ENCODE data around the gene RAB1A.
"Not testable (repeated sequence)": the region's sequence is repeated elsewhere in the genome, so short reads cannot be mapped to it uniquely, and the experiment has no call there.

RAB1A gene

GRCh38 chr2:65129826-65130663, at the start of gene RAB1A:
Gene RAB1A (minus strand): TSS chr2:65130106. CDS start chr2:65129915, 191 bp downstream.
- intact Hi-C loops (cut with DNase I): loop anchor here (1.0 to 5.0 kb wide), 3 partner anchors 74 to 143 kb away; partner anchors contain the start of genes ACTR2, CEP68 and SLC1A4
- peak; percentile 98 to 100 (median 100) for DNase-seq

GRCh38 chr2:65177751-65178442, 48.0 kb upstream of the RAB1A start:
- intact Hi-C loops (cut with DNase I): no loop called here
- no peak for DNase-seq

GRCh38 chr2:65175894-65176530, 46.1 kb upstream of the RAB1A start:
- DNase-seq: no peak
- intact Hi-C loops (cut with DNase I): no loop called here

- DNase-seq; intact Hi-C loops (cut with DNase I): not testable (repeated sequence)
Observed at GRCh38 chr2:65174031-65174430, 44.1 kb upstream of the RAB1A start.

- intact Hi-C loops (cut with DNase I): no loop called here
- no peak for DNase-seq
Observed at GRCh38 chr2:65172994-65173790, 43.3 kb upstream of the RAB1A start.

- intact Hi-C loops (cut with DNase I): not testable (repeated sequence)
Observed at GRCh38 chr2:65170611-65171477, 40.9 kb upstream of the RAB1A start.

GRCh38 chr2:65169760-65170136, 39.8 kb upstream of the RAB1A start:
- DNase-seq: no peak
- intact Hi-C loops (cut with DNase I): no loop called here

More at GRCh38 chr2:65170611-65171477, 40.9 kb upstream of the RAB1A start:
- DNase-seq: not testable (repeated sequence)

- intact Hi-C loops (cut with DNase I): no loop called here
- no peak for DNase-seq
Observed at GRCh38 chr2:65165558-65165957, 35.7 kb upstream of the RAB1A start.

- peak in 3 of 10 donors; percentile 14 to 27 (median 25) for DNase-seq
- intact Hi-C loops (cut with DNase I): no loop called here
Observed at GRCh38 chr2:65164426-65164891, 34.6 kb upstream of the RAB1A start.

GRCh38 chr2:65161551-65162100, 31.7 kb upstream of the RAB1A start:
- intact Hi-C loops (cut with DNase I): no loop called here
- DNase-seq: no peak

GRCh38 chr2:65159906-65160305, 30.0 kb upstream of the RAB1A start:
- intact Hi-C loops (cut with DNase I): no loop called here
- DNase-seq: no peak

GRCh38 chr2:65159261-65159660, 29.4 kb upstream of the RAB1A start:
- no peak for DNase-seq
- intact Hi-C loops (cut with DNase I): no loop called here

- no peak for DNase-seq
- intact Hi-C loops (cut with DNase I): no loop called here
Observed at GRCh38 chr2:65158557-65158956, 28.7 kb upstream of the RAB1A start.

GRCh38 chr2:65157856-65158255, 27.9 kb upstream of the RAB1A start:
- DNase-seq; intact Hi-C loops (cut with DNase I): not testable (repeated sequence)

- intact Hi-C loops (cut with DNase I): no loop called here
- DNase-seq: no peak
Observed at GRCh38 chr2:65156041-65156440, 26.1 kb upstream of the RAB1A start.

GRCh38 chr2:65153515-65153914, 23.6 kb upstream of the RAB1A start:
- intact Hi-C loops (cut with DNase I): no loop called here
- DNase-seq: no peak

- no peak for DNase-seq
- intact Hi-C loops (cut with DNase I): no loop called here
Observed at GRCh38 chr2:65146078-65146477, 16.2 kb upstream of the RAB1A start.

- peak in 1 of 10 donors; percentile 9 for DNase-seq
- intact Hi-C loops (cut with DNase I): no loop called here
Observed at GRCh38 chr2:65144571-65144970, 14.7 kb upstream of the RAB1A start.

GRCh38 chr2:65142515-65142914, 12.6 kb upstream of the RAB1A start:
- intact Hi-C loops (cut with DNase I): no loop called here

More at GRCh38 chr2:65142515-65142914, 12.6 kb upstream of the RAB1A start:
- peak in 4 of 10 donors; percentile 21 to 84 (median 35) for DNase-seq

All from posterior cingulate gyrus (tissue), 11 donors.